Stimulated activated CD4-positive, alpha-beta T cell treated with anti-CD3 and anti-CD28 coated beads, TNF-alpha, amount 100 ng/mL, for 24 hours (primary cell): Measurements from ENCODE around the gene PTGER1.

Experiments
- DNase-seq, 3 experiments: peaks; one replicate each; pipeline ENCODE4 v3.0.0-alpha.2; 2020; ENCODE audit warnings: low read depth in 3 of 3

PTGER1 gene

GRCh38 chr19:14502334-14503092, 27.4 kb upstream of the PTGER1 start:
- DNase-seq, result no peak

- no peak for DNase-seq
These were observed 22.2 kb upstream of the PTGER1 start for GRCh38 chr19:14497228-14497921.

- no peak for DNase-seq
These were observed 21.7 kb upstream of the PTGER1 start for GRCh38 chr19:14496834-14497227.

GRCh38 chr19:14496029-14496833, 21.1 kb upstream of the PTGER1 start, which contains the start of gene GIPC1:
Gene GIPC1, minus strand, starts transcription at chr19:14496127. Its CDS starts 13,151 bp downstream, at chr19:14482976.
- peak; percentile 66 to 81 (median 70) for DNase-seq

GRCh38 chr19:14495672-14496028, 20.5 kb upstream of the PTGER1 start:
- no peak for DNase-seq

GRCh38 chr19:14494910-14495671, 19.9 kb upstream of the PTGER1 start:
- no peak for DNase-seq

- DNase-seq, result no peak
These were observed 19.3 kb upstream of the PTGER1 start for GRCh38 chr19:14494411-14494810.

GRCh38 chr19:14492756-14493337, 17.7 kb upstream of the PTGER1 start:
- DNase-seq, result no peak

GRCh38 chr19:14487370-14488125, 12.4 kb upstream of the PTGER1 start:
- DNase-seq, result no peak

- no peak for DNase-seq
These were observed 7.2 kb upstream of the PTGER1 start for GRCh38 chr19:14482172-14482941.

- no peak for DNase-seq
These were observed 5.5 kb upstream of the PTGER1 start for GRCh38 chr19:14480700-14481079.

- DNase-seq, result peak; percentile 42 to 66 (median 46)
These were observed 5.0 kb upstream of the PTGER1 start for GRCh38 chr19:14479975-14480699.

- DNase-seq, result no peak
These were observed 4.3 kb upstream of the PTGER1 start for GRCh38 chr19:14479309-14479974.

- DNase-seq, result no peak
These were observed 3.0 kb upstream of the PTGER1 start for GRCh38 chr19:14478113-14478545.

GRCh38 chr19:14477418-14478112, 2.4 kb upstream of the PTGER1 start:
- no peak for DNase-seq

GRCh38 chr19:14476673-14477401, 1.7 kb upstream of the PTGER1 start:
- DNase-seq, result no peak

GRCh38 chr19:14476327-14476672, 1.1 kb upstream of the PTGER1 start:
- no peak for DNase-seq
